HG02938 (cell line): ENCODE results near the gene ARHGEF40.

Experiments
- ATAC-seq: cut with Tn5 transposase; IDR thresholded peaks from one replicate; pipeline ENCODE4 v1.9.1; 2021; ENCODE audit warnings: mild to moderate bottlenecking, moderate library complexity; ENCODE audit not compliant: unreplicated experiment

ARHGEF40 gene

DNA sequence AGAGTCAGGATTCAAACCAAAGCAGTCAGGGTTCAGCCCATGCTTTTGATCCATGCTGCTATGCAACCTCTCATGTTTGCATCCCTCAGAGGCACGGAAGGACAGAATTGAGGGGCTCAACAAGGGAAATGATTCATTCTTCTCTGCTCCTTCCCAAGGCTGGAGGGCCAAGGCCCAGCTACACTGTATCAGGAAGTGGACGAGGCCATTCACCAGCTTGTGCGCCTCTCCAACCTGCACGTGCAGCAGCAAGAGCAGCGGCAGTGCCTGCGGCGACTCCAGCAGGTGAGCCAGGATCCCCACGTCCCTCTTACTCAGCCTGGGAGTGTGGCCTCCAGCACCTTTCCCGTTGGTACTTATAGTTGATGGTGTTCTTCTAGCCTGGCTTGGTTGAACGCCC is 8.6 kb downstream of the ARHGEF40 start:
- no peak for ATAC-seq

GRCh38 chr14:21081521-21082142 is 11.5 kb downstream of the ARHGEF40 start:
- no peak for ATAC-seq

DNA sequence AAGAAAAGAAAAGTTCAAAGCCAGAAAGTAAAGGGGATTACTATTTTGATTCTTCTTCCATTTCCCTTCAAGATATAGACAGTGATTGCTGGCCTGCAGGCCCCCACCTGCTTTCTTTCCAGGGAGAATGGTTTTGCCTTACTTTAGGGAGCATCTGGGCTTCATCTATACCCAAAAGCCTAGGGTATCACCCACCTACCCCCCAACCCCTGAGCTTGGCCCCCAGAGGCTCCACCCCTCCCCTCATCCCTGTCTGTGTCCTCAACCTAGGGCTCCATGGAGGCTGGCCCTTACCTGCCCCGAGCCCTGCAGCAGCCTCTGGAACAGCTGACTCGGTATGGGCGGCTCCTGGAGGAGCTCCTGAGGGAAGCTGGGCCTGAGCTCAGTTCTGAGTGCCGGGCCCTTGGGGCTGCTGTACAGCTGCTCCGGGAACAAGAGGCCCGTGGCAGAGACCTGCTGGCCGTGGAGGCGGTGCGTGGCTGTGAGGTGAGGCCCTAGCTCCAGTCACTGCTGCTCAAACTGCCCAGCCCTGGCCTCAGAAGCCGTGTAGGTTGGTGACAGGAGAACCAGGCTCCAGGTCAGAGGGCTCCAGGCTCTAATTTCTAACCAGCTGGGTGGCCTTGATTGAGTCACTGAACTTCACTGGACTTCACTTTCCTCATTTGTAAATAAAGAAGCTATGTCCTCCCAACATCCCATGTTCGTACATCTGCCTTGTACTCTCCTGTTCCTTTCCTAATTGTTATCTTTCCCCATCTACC is 13.6 kb downstream of the ARHGEF40 start:
- no peak for ATAC-seq

DNA sequence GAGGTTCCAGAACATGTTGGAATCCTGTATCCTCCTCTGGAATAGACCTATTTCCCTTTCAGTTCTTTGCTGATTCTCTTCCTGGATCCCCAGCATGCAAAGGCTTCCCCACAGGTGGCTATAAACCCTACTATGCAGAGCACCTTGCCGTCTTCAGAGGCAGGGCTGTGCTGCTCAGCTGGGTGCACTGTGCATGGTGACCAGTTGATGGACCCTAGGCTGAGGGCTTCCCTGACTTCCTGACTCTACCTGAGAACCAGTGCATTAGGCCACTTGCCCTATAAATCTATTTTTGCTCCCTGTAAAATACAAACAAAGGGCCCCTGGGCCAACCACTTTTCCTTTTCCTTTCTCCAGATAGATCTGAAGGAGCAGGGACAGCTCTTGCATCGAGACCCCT is 14.3 kb downstream of the ARHGEF40 start:
- no peak for ATAC-seq

DNA sequence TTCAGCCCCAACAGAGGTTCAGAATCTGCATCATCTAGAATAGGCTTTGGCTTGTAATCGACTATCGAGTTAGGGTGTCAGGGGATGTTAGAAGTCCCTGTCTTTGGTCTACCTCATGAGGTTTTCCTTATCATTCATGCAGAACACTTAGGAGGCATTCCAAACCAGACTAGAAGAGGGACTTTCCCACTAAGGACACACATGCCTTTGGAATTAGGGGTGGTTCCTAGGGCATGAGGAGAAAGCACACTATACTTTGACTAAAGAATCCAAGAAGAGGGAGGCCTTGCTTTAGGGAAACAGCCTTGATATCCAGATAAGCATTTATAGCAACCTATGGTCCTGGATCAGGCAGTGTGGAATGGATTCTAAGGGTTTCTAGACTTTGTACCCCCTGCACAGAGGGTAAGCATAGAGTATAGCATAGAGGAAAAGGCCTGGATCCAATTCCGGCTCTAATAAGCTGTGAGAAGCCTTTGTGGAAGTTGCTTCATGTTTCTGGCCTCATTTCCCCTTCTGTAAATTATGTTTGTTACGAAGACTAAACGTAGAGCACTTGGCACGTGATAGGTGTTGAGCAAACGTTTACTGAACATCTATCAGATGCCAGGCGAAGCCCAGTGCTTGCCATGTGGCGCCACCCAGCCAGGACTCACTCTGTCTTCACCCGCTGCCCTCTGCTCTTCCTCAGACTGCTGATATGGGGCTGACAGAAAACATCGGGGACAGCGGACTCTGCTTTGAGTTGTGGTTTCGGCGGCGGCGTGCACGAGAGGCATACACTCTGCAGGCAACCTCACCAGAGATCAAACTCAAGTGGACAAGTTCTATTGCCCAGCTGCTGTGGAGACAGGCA is 15.1 kb downstream of the ARHGEF40 start:
- no peak for ATAC-seq

- no peak for ATAC-seq
Measured at GRCh38 chr14:21086908-21087293, 16.8 kb downstream of the ARHGEF40 start.

DNA sequence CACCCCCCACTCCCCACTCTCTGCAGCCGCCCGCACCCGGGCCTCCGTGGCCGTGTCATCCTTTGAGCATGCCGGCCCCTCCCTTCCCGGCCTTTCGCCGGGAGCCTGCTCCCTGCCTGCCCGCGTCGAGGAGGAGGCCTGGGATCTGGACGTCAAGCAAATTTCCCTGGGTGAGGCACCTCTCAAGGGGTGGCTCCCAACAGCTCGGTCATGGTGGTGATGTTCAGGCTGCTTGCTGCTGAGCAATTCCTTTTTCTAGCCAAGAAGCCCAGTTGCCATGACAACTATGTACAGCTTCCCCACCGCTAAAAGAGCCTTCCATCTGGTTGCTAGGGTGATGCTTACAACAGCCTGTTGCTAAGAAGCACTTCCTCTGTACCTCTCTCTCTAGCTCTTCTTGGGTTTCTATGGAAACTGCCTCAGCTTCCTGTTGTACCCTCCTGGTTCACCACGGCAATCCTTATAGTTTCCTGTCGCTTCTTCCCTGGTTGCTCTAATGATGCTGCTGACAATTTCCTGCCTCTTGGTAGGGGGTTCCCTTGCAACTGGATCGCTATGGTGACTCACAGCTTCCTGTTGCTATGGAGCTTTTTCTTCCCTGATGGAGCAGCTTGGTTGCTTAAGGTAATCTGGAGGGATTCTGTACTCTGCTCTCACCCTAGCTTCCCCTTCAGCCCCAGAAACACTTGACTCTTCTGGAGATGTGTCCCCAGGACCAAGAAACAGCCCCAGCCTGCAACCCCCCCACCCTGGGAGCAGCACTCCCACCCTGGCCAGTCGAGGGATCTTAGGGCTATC is 17.4 kb downstream of the ARHGEF40 start:
- peak; percentile 79 for ATAC-seq

- no peak for ATAC-seq
Measured at GRCh38 chr14:21088687-21089086, 18.6 kb downstream of the ARHGEF40 start.

- no peak for ATAC-seq
Measured at GRCh38 chr14:21089271-21089670, 19.2 kb downstream of the ARHGEF40 start.

DNA sequence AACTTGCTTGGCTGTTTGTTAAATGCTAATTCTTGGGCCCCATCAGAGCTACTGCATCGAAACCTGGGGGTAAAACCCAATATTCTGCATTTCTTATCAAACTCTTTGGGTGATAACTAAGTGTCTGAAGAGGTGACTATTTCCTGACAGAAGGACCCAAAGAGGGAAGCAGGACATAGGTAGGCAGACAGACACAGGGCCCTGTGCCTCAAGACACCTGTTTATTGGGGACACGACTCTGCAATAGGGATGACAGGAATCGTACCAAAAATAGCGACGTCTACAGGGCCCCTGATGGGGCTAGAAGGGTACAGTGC is 19.7 kb downstream of the ARHGEF40 start:
- no peak for ATAC-seq

DNA sequence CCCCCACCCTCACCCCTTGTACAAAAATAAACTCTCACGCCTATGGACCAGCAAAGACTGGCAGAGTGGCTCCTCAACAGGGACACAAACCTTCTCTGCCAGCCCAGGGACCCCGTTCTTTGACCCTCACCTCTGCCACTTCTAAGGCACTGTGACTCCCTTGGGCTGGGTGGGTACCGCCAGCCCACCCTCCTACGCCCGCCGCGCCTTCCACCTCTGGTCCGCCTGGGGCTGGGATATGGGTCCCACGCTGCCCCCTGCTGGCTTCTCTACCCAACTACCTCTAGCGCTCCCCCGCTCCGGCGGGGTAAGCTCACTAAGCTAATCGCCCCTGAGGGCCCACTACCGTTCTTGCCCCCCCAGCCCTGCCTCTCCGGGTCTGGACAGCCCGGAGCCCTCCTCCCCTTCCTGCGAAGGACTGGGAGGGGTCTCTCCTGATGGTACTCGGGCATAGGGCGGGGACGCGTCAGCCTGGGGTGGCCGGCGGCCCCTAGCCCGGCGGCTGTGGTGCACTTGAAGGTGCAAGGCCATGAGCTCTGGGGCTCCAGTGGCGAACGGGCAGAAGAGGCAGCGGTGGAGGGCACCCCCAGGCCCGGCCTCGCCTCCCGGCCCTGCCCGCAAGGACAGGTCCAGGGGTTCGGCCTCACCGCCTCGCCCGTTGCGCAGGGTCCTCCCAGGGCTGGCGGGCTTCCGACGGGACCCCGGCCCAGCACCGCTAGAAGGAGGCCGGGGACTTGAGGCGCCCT is 20.3 kb downstream of the ARHGEF40 start:
- ATAC-seq = no peak

GRCh38 chr14:21090940-21091663 is 21.0 kb downstream of the ARHGEF40 start:
- ATAC-seq = no peak

DNA sequence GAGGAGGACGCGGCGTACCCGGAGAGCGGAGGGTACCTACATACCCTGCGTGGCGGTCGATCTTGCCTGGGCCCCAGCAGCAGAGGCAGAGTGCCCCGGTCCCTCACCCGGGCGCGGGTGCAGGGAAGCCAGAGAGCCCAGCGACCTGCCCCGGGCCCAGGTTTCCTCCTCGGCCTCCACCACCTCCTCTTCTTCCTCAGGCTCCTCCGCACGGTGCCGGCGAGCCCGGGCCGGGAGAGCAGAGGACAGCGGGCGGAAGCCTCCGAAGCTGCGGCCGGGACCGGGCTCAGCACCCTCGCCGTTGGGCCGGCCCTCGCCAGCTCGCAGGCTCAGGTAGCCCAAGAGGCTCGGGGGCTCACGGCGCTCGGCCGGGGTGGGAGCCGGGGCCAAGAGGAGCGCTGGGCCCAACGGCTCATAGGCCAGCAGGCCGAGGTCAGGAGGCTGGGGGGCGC is 21.7 kb downstream of the ARHGEF40 start:
- ATAC-seq = no peak

- peak; percentile 65 for ATAC-seq
Measured at GRCh38 chr14:21092273-21093011, 22.3 kb downstream of the ARHGEF40 start.

GRCh38 chr14:21093018-21093417 is 22.9 kb downstream of the ARHGEF40 start:
- ATAC-seq = no peak

DNA sequence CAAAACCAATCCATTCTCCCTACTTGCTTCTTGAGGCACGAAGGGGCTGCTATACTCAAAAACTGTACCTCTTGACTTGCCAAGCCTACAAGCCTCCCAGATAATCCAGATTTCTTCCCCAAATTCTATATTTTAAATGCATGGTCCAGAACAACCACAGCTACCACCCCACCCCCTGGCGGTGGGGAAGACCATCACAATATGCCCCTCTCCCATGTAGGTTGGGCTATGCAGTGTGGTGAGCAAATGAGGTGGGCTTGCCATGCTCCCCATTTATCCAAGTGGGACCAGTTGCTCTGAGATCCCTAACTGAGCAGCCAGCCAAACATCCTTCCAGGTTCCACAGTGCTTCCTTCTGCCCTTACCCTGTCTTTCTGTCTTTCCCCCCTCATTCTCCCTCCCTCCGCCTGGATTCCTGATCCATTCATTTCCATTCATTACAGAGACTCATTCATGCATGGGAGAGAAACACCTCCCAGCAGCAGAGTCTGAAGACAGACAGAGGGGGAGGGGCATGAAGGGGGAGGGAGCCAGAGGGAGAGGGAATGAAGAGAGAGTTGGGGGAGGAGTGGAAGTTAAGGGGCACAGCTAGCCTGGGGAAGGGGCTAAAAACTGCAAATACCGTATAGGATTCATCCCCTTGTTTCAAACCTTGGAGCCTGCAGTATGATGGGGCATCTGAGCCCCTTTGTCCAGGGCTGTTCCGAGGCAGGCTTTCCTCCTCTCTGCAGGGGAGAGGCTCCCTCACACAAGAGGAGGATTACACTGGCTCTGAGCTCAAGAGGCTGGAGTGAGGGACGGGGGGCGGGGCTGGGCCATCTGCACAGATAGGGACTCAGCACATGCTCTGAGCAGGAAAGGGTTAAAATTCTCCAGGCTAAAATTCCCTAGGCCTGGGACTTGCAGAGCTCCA is 23.9 kb downstream of the ARHGEF40 start:
- ATAC-seq = no peak

GRCh38 chr14:21095430-21096205 is 25.5 kb downstream of the ARHGEF40 start:
- ATAC-seq = no peak
